HG03342 (cell line): ENCODE results near the gene SLC51A.
"Not testable (repeated sequence)": the region's sequence is repeated elsewhere in the genome, so short reads cannot be mapped to it uniquely, and the experiment has no call there.

Experiments used
- ATAC-seq: cut with Tn5 transposase; IDR thresholded peaks from one replicate; pipeline ENCODE4 v1.9.1; 2021; ENCODE audit warnings: mild to moderate bottlenecking, moderate library complexity; ENCODE audit not compliant: unreplicated experiment

Gene SLC51A

DNA sequence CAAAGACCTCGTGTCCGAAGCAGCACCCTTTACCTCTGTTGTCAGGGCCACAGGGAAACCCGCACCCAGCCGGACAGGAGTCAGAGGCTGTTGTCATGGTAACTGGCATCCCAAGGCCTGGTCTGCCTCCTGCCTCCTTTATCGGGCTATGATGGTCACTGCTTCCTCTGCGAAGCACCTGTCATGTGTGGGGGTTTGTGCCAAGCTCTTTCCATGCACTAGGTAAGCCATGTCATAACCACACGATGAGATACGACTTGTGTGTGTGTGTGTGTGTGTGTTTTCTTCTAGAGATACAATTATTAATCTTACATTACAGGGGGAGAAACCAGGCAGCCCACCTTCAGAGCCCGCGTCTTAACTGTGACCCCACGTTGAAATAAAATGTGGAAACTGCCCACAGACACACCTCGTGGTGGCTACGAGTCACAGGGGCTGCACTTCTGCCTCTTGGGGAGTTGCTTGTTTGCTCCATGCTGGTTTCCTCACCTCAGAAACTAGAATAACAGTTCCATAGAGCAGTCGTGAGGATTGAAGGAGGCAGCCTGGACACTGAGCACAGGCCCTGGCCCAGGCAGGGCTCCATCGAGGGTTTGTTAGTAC lies 23.1 kb upstream of the SLC51A start:
- ATAC-seq = no peak

DNA sequence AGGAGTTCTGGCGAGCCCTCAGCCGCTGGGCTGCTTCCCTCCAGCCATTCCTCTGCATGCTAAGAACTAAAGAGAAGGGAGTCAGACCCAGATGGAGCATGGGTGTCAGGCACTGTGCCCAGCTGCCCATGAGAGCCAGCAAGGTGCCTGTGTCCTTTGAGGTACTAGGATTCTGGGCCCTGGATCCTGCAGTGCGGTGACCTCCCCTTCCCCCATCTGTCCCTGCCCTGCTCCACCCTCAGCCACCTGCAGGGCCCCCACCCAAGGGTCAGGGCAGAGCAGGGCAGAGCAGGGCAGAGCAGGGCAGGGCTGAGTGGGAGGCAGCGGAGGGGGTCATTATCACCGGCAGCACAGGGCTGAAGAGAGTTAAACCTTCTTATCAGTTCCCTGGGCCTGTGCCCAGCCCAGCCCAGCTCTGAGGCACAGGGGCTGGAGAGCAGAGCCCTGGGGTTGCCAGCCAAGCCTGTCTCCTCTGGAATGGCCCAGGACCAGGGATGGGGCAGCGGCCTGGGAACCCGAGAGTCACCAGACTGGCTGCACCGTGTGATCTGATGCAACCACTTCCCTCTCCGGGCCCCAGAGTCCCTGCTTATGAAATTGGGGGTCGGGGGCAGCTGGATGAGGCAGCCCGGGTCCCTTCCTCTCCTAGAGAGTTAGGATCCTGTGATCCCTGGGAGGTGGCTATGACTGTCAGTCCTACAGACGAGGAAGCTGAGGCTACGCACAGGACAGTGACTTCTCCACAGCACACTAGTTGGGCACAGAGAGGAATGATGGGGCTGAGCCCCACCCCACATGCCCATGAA lies 22.4 kb upstream of the SLC51A start:
- no peak for ATAC-seq

DNA sequence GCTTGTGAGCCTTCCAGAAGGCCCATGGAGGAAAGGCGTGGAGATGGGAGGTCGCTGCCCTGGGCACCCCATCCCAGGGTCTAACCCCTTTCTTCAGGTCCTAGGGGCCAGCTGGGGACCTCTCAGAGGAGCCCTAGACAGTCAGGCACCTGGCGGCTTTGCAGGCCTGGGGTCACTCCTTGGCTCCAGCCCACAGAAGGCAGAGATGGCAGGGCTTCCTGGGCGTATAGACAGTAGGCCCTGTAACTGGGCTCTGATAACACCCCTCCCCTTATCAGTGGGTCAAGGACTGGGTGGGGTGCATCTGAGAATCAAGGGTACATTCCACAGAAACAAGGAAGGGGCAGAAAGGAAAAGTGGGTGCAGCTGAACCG lies 21.8 kb upstream of the SLC51A start:
- ATAC-seq = no peak

DNA sequence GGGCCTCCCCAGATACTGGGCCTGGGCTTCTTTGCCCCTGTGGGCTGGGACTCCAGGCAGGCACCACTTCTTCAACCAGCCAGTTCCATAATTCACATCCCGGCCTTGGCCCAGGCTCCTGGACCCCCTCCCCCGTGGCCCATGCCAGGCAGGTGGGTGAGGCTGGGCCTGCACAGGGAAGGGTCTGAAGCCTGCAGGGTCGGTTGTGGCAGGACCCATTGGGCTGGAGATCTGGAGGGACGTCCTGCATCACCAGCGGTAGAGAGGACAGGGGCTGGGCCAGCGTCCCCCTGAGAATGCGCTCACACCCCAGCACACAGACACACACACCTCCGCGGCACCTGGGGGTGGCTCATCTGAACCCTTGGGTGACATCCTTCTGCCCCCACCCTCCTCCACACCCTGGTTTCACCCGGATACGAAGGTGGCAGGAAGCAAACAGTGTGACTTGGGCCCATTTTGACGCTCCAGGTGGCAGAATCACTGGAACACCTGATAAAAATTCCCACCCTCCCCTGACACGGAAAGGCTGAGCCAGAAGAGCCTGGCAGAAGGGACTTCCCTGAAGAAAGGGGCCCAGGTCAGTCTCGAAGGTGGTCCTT lies 20.6 kb upstream of the SLC51A start:
- ATAC-seq = no peak

DNA sequence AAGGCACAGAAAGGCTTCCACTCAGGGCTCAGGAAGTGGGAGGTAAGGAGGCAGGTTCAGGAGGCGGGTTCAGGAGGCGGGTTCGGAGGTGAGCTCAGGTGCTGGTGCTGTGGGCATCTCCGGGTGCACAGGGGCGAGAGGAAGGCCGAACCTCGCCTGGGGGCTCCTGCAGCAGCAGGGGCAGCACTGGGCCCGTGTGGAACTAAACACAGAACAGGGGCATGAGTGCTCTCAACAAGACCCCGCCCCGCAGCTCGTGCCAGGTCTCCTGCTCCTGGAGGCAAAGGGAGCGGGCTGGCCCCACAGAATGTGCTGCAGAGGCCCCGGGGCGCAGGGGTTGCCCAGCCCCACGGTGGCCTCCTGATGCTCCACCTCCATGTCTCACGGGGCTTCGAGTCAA lies 18.8 kb upstream of the SLC51A start:
- no peak for ATAC-seq

DNA sequence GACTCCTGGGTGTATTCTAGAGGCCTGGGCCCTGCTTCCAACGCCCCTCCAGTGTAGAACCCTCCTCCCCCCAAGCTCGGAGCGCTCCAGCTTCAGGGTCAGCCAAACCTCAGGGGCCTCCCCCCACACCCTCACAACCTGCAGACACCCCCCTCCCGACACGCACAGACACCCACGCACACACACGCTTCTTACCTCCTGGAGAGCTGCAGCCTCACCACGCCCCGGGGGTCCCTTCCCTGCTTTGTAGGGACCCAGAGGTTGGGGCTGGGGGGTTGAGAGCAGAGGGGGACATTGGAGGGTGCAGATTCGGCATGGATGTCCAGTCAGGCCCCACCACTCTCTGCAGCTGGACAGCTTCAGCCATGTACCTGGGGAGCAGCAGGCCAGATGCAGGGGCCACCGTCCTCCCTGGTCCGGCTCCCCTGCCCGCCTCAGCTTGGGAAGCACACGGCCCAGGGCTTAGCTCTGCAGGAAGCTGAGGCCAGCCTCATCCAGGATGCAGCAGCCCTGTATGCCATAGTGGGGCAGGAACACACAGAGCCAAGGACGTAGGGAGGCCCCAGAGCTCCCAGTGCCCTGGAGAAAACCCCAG lies 18.2 kb upstream of the SLC51A start:
- ATAC-seq = no peak

DNA sequence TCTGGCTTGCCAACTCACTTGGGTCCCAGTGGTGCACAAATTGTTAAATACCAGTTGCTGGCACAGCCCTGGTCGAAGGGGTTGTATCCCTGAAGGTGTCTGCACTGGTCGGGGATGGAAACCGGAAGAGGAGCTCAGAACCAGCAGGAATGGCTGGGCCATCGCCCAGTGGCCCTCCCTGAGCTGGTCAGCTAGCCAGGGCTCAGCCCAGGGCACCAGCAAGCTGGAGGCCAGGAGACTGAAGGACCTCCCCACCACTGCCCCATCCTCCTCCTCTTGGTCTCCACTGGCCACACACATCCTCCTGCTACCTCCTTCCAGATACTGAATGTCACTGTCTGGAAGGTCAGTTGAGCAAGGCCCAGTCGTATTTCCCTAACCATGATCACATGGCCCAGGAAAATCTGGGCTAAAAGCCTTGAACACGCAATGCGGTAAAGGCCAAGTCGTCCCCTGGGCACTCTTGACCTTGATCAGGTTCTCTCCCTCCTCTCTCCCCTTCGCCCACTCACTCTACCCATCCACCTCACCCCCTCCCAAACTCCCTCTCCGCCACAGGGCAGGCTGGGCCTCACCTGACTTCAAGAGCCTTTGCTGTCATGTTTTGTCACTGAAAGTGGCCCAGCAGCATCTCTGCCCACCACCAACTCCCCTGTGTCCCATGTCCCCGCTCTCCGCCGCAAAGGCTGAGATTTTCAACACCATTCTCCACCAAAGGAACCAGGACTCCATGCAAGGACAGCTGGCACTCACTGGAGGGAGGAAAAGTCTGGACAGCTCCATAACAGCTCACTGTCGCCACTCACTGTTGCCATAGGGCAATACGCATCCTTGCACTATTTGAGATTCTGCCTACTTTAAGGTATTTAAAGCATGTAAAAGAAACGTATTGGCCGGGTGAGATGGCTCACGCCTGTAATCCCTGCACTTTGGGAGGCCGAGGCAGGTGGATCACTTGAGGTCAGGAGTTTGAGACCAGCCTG lies 17.3 kb upstream of the SLC51A start:
- no peak for ATAC-seq

DNA sequence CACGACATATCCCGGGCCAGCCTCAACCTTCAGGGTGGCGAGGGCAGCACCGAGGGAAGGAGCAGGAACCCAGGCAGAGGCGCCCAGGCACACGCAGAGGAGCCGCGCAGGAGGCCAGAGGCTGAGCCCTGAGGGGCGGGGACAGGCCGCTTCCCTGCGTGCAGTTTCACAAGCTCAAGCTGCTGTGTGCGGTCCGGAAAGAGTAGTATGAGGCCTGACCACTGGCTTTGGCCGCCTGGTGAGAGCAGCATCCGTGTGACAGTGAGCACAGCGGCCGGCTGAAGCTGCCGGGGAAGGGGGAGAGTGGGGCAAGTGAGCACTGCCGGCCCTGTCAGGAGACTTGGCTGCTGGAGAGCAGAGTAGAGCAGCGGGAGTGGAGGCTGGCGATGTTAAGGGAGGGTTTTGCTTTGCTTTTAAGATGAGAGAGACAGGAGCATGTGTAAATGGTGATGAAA lies 13.8 kb upstream of the SLC51A start:
- no peak for ATAC-seq

DNA sequence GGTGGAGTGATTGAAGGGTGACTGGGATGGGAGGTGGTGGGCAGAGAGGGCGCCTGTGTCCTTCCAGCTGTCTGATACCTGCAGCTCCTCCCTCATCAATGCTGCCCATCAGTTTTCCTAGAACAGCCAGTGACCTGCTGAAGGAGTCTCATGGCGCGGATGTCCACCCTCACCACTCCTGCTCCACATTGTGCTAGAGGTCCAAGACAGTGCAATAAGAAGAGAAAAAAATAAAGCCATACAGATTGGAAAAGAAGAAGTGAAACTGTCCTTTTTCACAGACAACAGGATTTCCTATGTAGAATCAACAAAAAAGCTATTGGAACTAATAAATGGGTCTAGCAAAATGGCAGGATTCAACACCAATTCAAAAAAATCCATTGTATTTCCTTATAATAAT lies 12.5 kb upstream of the SLC51A start:
- no peak for ATAC-seq

DNA sequence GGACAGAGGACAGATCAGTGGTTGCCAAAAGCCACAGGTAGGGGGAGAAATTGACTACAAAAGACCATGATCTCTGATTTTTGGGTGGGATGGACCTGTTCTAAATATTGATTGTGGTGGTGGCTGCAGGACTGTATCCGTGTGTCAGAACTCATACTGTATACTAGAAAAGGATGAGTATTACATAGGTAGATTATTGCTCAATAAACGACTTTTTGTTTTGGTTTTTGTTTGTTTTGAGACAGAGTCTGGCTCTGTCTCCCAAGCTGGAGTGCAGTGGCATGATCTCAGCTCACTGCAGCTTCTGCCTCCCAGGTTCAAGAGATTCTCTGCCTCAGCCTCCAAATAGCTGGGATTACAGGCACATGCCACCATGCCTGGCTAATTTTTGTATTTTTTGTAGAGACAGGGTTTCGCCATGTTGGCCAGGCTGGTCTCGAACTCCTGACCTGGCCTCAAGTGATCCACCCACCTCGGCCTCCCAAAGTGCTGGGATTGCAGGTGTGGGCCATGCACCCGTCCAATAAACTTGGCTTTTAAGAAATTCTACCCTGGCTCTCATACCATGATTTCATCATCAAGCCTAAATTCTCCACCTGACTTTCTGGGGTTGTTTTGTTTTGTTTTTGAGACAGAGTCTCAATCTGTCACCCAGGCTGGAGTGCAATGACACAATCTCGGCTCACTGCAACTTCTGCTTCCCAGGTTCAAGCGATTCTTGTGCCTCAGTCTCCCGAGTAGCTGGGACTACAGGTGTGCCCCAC lies 10.7 kb upstream of the SLC51A start:
- not testable (repeated sequence) for ATAC-seq

DNA sequence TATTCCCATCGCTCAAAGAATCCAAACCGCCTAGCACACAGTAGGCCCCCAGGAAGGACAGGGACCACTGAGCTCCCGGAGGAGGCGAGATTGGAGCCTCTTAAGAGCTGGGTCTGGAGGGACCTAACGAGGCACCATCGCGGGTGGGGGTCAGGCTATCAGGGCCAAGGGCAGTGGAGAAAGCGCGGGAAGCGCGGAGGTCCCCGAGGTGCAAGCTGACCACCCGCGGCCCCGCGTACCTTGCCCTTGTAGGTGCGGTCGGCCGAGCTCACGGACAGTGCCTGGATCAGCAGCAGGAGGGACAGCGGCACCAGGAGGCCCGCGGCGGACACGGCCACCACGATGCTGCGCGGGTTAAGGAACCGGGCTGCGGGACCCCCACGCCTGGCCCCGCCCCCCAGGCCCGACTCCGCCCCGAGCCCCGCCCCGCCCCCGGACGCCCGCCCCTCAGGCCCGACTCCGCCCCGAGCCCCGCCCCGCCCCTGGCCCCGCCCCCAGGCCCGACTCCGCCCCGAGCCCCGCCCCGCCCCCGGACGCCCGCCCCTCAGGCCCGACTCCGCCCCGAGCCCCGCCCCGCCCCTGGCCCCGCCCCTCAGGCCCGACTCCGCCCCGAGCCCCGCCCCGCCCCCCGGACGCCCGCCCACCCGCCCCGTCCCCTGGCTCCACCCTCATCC lies 9.0 kb upstream of the SLC51A start:
- no peak for ATAC-seq

DNA sequence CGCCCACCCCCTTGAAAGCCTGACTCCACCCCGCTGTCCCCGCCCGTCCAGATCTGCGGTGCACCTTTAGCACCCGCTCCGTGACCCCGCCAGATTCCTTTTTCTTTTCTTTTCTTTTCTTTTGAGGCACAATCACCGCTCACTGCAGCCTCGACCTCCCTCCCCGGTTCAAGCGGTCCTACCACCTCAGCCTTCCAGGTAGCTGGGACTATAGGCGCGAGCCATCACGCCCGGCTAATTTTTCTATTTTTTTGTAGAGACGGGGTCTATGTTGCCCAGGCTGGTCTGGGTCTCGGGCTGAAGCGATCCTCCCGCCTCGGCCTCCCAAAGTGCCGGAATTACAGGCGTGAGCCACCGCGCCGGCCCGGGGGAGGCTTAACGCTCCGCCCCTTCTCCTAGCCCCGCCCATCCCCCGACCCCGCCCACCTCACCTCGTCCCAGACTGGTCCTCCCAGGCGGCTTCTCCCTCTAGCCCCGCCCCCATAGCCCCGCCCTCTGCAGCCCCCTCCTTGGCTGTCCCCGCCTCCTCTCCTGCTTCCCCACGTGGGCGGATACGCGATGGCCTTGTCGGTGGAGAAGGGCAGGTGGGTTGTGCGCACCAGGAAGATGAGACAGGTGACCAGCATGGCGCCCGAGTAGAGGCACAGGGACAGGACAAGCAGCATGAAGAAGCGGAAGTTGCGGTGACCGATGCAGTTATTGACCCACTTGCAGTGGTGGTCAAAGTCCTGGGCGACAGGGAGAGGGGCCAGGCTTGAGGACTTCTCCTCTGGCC lies 8.3 kb upstream of the SLC51A start:
- no peak for ATAC-seq

DNA sequence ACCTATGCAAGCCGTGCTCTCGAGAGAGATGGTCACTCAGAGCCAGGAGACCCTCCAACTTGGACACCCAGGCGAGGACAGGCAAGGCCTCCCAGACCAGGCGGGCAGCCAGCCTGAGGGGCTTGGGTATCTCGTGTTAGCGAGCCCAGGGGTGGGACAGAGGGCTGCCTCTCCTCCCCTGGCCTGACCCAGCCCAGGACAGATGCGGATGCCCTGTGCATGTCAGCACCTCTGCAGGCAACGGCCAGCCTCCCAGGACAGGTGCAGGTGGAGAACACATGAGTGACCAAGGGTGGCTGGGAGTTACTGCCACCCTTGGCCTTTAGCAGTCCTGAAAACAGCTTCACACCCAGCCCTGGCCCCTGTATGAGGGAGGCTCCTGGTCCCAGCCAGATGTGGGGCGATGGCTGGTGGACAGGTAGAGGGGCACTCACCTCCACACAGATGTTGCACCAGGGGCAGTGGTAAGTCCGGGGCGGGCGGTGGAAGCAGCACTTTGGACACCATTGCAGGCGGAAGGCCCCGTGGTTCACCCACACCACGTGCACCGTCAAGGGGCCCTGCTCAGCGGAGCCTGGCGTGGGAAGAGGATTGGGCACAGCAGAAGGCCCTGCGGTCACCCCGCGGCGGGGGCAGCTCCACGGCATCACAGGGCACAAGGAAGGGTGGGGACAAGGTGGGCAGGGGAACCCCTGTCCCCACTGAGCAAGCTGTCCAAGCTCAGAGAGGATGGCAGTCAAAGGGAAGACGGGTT lies 7.2 kb upstream of the SLC51A start:
- ATAC-seq = no peak

DNA sequence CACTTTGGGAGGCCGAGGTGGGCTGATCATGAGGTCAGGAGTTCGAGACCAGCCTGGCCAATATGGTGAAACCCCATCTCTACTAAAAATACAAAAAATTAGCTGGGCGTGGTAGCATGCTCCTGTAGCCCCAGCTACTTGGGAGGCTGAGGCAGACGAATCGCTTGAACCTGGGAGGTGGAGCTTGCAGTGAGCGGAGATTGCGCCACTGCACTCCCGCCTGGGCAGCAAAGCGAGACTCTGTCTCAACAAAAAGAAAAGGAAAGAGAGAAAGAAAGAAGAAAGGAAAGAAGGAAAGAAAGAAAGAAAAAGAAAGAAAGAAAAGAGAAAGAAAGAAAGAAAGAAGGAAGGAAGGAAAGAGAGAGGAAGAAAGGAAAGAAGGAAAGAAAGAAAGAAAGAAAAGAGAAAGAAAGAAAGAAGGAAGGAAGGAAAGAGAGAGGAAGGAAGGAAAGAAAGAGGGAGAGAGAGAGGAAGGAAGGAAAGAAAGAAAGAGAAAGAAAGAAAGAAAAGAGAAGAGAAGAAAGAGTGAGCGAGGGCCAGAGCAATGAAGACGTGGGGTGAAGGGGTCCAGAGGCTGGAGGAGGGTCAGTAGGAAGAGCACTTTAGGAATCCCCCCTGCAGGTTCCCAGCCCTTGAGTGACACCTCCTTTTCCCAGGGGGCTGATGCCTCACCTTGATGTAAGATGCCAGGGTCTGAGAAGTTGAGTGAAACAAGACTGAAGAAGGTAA lies 6.2 kb upstream of the SLC51A start:
- not testable (repeated sequence) for ATAC-seq

DNA sequence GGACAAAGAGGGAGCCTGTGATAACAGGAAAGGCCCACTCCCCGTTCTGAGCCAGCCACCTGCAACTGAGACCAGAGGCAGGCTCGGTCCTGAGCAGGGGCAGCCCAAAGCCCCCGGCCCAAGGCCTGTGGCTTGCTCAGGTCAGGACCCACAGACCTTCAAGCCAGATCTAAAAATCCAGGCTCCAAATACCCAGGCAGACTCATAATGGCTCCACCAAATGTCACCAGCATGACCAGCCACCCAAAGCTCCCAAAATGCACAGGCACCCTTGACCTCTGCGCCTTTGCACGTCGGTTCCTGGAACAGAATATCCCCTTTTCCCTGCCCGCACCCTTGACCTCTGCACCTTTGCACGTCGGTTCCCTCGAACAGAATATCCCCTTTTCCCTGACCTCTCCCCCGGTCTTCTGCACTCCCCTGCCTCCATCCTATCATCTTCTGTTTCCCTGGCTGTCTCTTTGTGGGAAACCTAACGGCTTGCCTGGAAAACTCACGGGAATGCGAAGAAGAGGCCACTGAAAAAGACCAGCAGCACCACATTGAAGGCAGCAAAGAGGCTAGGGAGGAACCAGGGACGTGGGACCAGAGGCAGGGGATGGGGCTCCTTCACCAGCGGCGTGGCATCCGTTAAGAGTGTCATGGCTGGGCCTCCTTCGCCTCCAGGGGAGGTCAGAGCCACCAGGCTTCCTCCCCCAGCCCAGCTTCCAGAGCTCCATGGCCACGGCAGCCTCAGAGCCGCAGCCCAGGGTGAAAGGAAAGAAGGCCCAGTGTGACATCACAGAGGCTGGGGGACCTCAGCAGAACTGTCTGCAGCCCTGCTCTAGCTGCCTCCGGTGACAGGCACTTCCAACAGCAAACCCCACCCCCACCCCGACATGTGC lies 5.4 kb upstream of the SLC51A start, which contains the start of gene ZDHHC19:
TSS of gene ZDHHC19 (minus strand) at position 728 of the 884 bp plus-strand sequence. CDS start at position 643, 85 bp downstream.
- no peak for ATAC-seq

DNA sequence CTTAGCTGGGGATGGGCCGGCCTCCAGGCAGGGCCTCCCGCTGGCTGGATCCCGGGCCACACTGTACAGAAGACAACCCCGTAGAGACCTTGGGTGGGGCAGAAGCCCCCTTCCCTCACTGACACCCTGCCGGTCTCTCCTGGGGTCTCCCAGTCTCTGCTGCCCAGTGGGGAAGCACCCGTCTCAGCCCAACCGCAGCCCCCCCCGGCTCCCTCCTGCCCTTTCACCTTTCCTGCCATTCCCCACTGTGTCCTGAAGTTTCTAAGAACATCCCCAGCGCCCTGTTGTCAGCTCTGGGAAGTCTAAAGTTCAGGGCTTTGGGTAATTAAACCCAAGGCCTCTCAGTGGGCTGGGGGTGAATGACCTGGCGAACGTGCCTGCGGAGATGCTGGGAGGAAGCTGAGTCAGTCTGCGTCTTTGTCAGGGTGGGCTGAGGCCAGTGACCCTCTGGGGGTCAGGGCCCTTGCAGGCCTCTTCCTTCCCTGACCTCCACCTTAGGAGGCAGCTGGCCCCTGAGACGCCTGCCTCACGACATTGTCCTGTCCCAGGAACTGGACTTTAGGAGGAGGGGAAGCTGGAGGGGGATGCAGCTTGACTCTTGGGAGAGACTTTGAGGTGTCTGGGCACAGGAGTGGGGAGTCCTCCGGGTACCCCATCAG lies 1.4 kb upstream of the SLC51A start:
- ATAC-seq = no peak
